ENCODE data around the gene DNLZ.

Gene DNLZ

DNA sequence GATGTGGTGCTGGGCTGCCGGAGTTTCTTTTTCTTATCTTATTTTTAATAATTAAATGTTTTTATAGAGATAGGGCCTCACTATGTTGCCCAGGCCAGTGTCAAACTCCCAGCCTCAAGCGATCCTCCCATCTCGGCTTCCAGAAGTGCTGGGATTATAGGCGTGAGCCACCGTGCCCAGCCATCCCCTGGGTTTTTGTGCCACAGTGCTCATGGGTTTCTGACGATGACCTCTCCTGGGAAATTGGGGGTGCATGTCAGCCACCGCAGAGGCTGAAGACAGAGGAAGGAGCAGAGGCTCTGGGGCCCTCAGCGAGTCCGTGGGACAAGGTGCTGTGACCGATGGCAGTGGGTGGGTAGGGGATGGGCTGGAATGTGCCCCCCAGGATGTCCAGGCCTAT lies 21.8 kb downstream of the DNLZ start:
- FAIRE-seq: no peak

GRCh38 chr9:136341042-136341655 lies 22.4 kb downstream of the DNLZ start:
- no peak for FAIRE-seq

DNA sequence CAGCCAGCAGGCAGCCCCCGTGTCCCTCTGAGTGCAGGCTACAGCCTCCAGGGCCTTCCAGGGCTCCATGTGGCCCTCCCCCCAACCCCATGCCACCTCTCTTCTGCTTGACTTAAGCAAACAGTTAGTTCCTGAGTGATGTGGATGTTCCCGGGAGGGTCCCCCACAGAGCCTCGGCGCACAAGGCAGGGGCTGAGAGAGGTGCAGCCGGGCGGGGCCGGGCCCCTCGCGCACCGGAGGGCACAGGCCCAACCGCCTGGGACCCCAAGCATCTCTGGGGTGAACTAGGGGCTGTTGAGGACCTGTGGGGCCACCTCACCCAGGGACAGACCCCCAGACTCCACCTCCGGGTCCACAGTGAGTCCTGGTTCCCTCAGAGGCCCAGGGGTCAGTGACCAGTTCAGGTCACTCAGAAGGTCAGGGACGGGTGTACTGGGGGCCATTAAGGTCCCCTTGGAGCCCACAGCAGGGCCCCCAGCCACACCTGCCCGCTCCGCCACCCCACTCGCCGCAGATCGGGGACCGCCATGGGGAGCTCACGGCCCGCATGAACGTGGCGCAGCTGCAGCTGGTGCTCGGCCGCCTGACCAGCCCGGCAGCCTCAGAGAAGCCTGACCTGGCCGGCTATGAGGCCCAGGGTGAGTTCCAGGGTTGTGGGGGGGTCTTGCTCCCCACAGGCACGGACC lies 23.0 kb downstream of the DNLZ start:
- FAIRE-seq: no peak

GRCh38 chr9:136339958-136340310 lies 23.6 kb downstream of the DNLZ start:
- no peak for FAIRE-seq

GRCh38 chr9:136339173-136339957 lies 24.2 kb downstream of the DNLZ start:
- FAIRE-seq: no peak

GRCh38 chr9:136338511-136338910 lies 25.0 kb downstream of the DNLZ start:
- FAIRE-seq: no peak

DNA sequence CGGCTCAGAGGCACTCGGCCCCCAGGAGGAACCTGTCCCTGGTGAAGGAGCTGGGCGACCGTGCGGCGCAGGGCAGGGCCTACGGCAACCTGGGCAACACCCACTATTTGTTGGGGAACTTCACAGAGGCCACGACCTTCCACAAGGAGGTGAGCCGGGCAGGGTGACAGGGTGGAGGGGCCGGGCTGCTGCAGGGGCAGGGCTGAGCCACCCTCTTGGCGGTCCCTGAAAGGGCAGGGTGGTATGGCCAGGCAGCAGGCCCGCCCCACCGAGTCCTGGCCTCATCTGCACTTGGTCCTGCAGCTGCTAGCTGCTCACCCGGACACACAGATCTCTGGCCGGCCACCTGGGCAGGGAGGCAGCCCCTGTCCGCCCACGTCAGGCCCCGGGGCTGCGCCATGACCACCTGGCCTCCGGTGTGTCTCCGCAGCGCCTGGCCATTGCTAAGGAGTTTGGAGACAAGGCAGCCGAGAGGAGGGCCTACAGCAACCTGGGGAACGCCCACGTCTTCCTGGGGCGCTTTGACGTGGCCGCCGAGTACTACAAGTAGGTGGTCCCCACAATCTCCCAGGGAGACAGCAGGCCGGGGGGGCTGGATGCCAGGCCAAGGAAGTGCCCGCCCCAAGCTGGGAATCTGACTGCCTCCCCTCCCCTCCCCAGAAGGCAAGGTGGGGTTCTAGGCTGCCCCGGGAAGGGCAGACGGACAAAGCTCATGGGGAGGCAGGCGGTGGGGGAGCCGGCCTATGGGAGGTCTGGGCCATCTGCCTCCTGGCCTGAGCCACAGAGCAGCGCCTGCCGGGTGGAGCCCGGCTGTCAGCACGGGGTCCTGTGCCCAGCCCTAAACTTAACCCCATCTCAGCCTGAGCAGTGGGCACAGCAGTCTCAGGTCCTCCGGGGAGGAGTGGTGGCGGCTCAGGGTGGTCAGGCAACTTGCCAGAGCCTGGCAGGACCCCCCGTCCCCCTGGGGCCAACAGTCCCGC lies 25.8 kb downstream of the DNLZ start:
- no peak for FAIRE-seq

GRCh38 chr9:136336881-136337280 lies 26.7 kb downstream of the DNLZ start:
- FAIRE-seq: no peak

- no peak for FAIRE-seq
Measured at GRCh38 chr9:136336156-136336870, 27.2 kb downstream of the DNLZ start.

GRCh38 chr9:136335296-136336155 lies 28.0 kb downstream of the DNLZ start:
- no peak for FAIRE-seq

DNA sequence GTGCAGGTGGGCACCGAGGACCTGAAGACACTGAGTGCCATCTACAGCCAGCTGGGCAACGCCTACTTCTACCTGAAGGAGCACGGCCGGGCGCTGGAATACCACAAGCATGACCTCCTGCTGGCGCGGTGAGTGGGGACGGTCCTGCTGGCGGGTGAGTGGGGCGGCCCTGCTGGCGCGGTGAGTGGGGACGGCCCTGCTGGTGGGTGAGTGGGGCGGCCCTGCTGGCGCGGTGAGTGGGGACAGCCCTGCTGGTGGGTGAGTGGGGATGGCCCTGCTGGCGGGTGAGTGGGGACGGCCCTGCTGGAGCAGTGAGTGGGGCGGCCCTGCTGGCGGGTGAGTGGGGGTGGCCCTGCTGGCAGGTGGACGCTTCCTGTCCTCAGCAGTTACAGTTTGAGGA lies 29.0 kb downstream of the DNLZ start:
- FAIRE-seq: no peak

- FAIRE-seq: no peak
Measured at GRCh38 chr9:136333486-136333885, 30.1 kb downstream of the DNLZ start.

GRCh38 chr9:136333045-136333444 lies 30.5 kb downstream of the DNLZ start:
- no peak for FAIRE-seq

GRCh38 chr9:136332482-136332983 lies 31.0 kb downstream of the DNLZ start:
- no peak for FAIRE-seq

- FAIRE-seq: no peak
Measured at GRCh38 chr9:136331556-136332481, 31.7 kb downstream of the DNLZ start.

DNA sequence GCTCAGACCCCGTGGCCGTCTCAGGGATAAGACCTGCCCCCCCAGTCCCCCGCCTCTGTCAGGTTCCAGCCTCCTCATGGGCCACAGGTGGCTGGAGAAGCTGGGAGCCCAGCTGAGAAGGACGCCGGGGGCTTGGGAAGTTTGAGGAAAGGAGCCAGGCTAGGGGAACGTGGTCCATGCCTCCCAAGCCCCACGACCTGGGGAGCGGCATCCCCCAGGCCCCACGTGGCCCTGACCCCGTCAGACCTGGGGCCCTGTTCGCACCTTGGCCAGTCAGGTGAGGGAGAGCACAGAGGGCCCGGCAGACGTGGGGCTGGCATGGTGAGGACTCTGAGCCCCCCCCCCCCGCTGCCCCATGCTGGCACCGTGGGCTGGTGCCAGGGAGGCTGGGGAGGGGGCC lies 32.5 kb downstream of the DNLZ start:
- FAIRE-seq: no peak

GRCh38 chr9:136330406-136330990 lies 33.0 kb downstream of the DNLZ start:
- FAIRE-seq: no peak

DNA sequence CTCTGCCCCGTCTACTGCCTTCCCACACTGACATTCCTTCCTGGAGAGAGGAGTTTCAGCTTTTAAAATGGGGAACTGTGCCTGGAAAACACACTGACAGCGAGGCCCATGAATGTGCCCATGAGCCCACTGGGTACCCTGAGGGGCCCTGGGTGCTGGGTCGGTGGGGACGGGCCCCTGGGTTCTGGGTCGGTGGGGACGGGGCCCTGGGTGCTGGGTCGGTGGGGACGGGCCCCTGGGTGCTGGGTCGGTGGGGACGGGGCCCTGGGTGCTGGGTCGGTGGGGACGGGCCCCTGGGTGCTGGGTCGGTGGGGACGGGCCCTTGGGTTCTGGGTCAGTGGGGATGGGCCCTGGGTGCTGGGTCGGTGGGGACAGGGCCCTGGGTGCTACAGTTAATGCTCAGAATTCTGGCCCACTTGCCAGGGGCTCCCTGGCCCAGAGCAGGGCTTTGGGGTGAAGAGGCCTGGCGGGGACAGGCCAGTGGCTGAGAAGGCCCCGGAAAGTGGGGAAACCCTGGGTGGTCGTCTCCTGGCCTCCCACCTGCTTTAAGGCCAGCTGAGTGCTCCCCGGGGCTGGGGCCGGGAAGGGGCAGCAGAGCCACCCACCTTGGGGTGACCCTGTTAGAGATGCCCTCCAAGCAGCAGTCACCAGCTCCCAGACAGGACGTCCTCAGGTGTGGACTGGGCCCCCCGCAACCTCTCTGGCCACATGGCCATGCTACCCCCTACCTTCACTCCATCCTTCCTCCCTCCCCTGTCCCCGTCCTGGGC lies 33.7 kb downstream of the DNLZ start:
- no peak for FAIRE-seq

- no peak for FAIRE-seq
Measured at GRCh38 chr9:136329211-136329627, 34.3 kb downstream of the DNLZ start.

Measured in A204.1 (cell line).